A549 (cell line): ENCODE measurements around the gene CWF19L2.

ENCODE experiments used
- CTCF ChIP-seq: fragments of >200 bp; sonication (Bioruptor Twin); formaldehyde crosslinking; IDR thresholded peaks from 3 replicates; pipeline ENCODE4 v1.5.1; 2016
- ELK1 ChIP-seq: fragments of 150-350 bp; IDR thresholded peaks from 2 replicates; pipeline ENCODE4 v1.6.1; 2014; ENCODE audit warnings: low read depth, mild to moderate bottlenecking, low read length
- GATA3 ChIP-seq: IDR thresholded peaks from 2 replicates; pipeline ENCODE4 v1.6.1; 2012; ENCODE audit warnings: borderline replicate concordance
- HES2 ChIP-seq: fragments of >200 bp; sonication (Bioruptor Twin); formaldehyde crosslinking; IDR thresholded peaks from 2 replicates; pipeline ENCODE4 v1.6.1; 2016
- JUNB ChIP-seq: fragments of >200 bp; sonication (Bioruptor Twin); formaldehyde crosslinking; IDR thresholded peaks from 2 replicates; pipeline ENCODE4 v1.6.1; 2016
- MAFK ChIP-seq: fragments of 450-650 bp; IDR thresholded peaks from 2 replicates; pipeline ENCODE4 v1.6.1; 2014; ENCODE audit not compliant: partially characterized antibody
- PHF8 ChIP-seq: fragments of 200-600 bp; sonication (generic); IDR thresholded peaks from 2 replicates; pipeline ENCODE4 v1.6.1; 2016; ENCODE audit warnings: low read depth, mild to moderate bottlenecking, antibody characterized with exemption, moderate library complexity, borderline replicate concordance
- POLR2A ChIP-seq: IDR thresholded peaks from 2 replicates; pipeline ENCODE4 v1.6.1; 2012; ENCODE audit warnings: mild to moderate bottlenecking, low read length
- RCOR1 ChIP-seq: fragments of 150-350 bp; IDR thresholded peaks from 2 replicates; pipeline ENCODE4 v1.6.1; 2014; ENCODE audit warnings: antibody characterized with exemption, low read length, low read depth
- REST ChIP-seq: fragments of 200-600 bp; sonication (generic); IDR thresholded peaks from 2 replicates; pipeline ENCODE4 v1.6.1; 2016; ENCODE audit warnings: antibody characterized with exemption, mild to moderate bottlenecking, moderate library complexity
- RFX5 ChIP-seq: fragments of 450-650 bp; IDR thresholded peaks from 2 replicates; pipeline ENCODE4 v1.7.1; 2014; ENCODE audit warnings: antibody characterized with exemption, mild to moderate bottlenecking, moderate library complexity
- USF2 ChIP-seq: fragments of 450-650 bp; IDR thresholded peaks from 2 replicates; pipeline ENCODE4 v1.6.1; 2014; ENCODE audit warnings: antibody characterized with exemption
- ZC3H11A ChIP-seq: fragments of 450-650 bp; IDR thresholded peaks from 2 replicates; pipeline ENCODE4 v1.6.1; 2014; ENCODE audit warnings: antibody characterized with exemption, mild to moderate bottlenecking

- TF ChIP-seq CTCF = no peak
- no peak for TF ChIP-seq USF2
- no peak for TF ChIP-seq PHF8
- TF ChIP-seq POLR2A = no peak
- no peak for TF ChIP-seq RCOR1
- TF ChIP-seq ELK1 = no peak
- no peak for TF ChIP-seq RFX5
- TF ChIP-seq HES2 = no peak
- TF ChIP-seq ZC3H11A = no peak
- no peak for TF ChIP-seq MAFK
- no peak for TF ChIP-seq REST
- no peak for TF ChIP-seq GATA3
- no peak for TF ChIP-seq JUNB
Observed at GRCh38 chr11:107413352-107413751, 44.3 kb downstream of the CWF19L2 start.
